ENCODE results near the gene MEF2D.

GRCh38 chr1:156502391-156502893 is 1.9 kb upstream of the MEF2D start:
- TF ChIP-seq EZH2 (IDR thresholded peaks at IDR 0.05; ENCODE audit: low read depth), result no peak
- TF ChIP-seq, protein P1, sequence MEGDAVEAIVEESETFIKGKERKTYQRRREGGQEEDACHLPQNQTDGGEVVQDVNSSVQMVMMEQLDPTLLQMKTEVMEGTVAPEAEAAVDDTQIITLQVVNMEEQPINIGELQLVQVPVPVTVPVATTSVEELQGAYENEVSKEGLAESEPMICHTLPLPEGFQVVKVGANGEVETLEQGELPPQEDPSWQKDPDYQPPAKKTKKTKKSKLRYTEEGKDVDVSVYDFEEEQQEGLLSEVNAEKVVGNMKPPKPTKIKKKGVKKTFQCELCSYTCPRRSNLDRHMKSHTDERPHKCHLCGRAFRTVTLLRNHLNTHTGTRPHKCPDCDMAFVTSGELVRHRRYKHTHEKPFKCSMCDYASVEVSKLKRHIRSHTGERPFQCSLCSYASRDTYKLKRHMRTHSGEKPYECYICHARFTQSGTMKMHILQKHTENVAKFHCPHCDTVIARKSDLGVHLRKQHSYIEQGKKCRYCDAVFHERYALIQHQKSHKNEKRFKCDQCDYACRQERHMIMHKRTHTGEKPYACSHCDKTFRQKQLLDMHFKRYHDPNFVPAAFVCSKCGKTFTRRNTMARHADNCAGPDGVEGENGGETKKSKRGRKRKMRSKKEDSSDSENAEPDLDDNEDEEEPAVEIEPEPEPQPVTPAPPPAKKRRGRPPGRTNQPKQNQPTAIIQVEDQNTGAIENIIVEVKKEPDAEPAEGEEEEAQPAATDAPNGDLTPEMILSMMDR (conservative IDR thresholded peaks at IDR 0.05), result no peak
